Right forelimb (tissue), 1 donor: ENCODE results near the gene SH2D7.
A peak's percentile ranks its signal among the peaks of the same experiment; 100 is the strongest.

ENCODE experiments used
- DNase-seq: peaks from one replicate; pipeline ENCODE4 v3.0.0-alpha.2; 2018

Gene SH2D7

GRCh38 chr15:78092261-78093041, at the start of gene SH2D7:
Gene SH2D7 (plus strand): TSS chr15:78092561. CDS start chr15:78092585, 24 bp downstream.
- no peak for DNase-seq

GRCh38 chr15:78044407-78045155, 47.8 kb upstream of the SH2D7 start:
- no peak for DNase-seq

GRCh38 chr15:78045189-78045588, 47.2 kb upstream of the SH2D7 start:
- no peak for DNase-seq

- DNase-seq: no peak
These were observed 45.5 kb upstream of the SH2D7 start for GRCh38 chr15:78046796-78047341.

- peak; percentile 84 for DNase-seq
These were observed 44.4 kb upstream of the SH2D7 start for GRCh38 chr15:78047761-78048627.

GRCh38 chr15:78048628-78048920, 43.8 kb upstream of the SH2D7 start:
- DNase-seq: peak; percentile 73

GRCh38 chr15:78049691-78050440, 42.5 kb upstream of the SH2D7 start:
- DNase-seq: no peak

- DNase-seq: no peak
These were observed 41.9 kb upstream of the SH2D7 start for GRCh38 chr15:78050441-78050809.

- no peak for DNase-seq
These were observed 41.5 kb upstream of the SH2D7 start for GRCh38 chr15:78050826-78051225.

GRCh38 chr15:78051596-78051995, 40.8 kb upstream of the SH2D7 start:
- DNase-seq: no peak

- peak; percentile 64 for DNase-seq
These were observed 40.4 kb upstream of the SH2D7 start for GRCh38 chr15:78052001-78052401.

GRCh38 chr15:78052545-78052944, 39.8 kb upstream of the SH2D7 start:
- DNase-seq: no peak

GRCh38 chr15:78054518-78054917, 37.8 kb upstream of the SH2D7 start:
- no peak for DNase-seq

GRCh38 chr15:78054966-78055365, 37.4 kb upstream of the SH2D7 start:
- DNase-seq: no peak

GRCh38 chr15:78055919-78056713, 36.2 kb upstream of the SH2D7 start:
- peak; percentile 41 for DNase-seq

GRCh38 chr15:78056714-78057269, 35.6 kb upstream of the SH2D7 start:
- peak; percentile 55 for DNase-seq

- DNase-seq: peak; percentile 9
These were observed 34.6 kb upstream of the SH2D7 start for GRCh38 chr15:78057803-78058202.

GRCh38 chr15:78058401-78058935, 33.9 kb upstream of the SH2D7 start:
- DNase-seq: peak; percentile 26

- peak; percentile 48 for DNase-seq
These were observed 33.1 kb upstream of the SH2D7 start for GRCh38 chr15:78059110-78059839.

- no peak for DNase-seq
These were observed 32.1 kb upstream of the SH2D7 start for GRCh38 chr15:78060232-78060631.
